GM21825 (cell line): ENCODE measurements around the gene CELF4.

Source experiments
- ATAC-seq: cut with Tn5 transposase; IDR thresholded peaks from one replicate; pipeline ENCODE4 v1.9.1; 2021; ENCODE audit warnings: mild to moderate bottlenecking, moderate library complexity; ENCODE audit not compliant: unreplicated experiment

CELF4 gene

GRCh38 chr18:37574113-37574512 is 8.5 kb upstream of the CELF4 start:
- ATAC-seq, result no peak

DNA sequence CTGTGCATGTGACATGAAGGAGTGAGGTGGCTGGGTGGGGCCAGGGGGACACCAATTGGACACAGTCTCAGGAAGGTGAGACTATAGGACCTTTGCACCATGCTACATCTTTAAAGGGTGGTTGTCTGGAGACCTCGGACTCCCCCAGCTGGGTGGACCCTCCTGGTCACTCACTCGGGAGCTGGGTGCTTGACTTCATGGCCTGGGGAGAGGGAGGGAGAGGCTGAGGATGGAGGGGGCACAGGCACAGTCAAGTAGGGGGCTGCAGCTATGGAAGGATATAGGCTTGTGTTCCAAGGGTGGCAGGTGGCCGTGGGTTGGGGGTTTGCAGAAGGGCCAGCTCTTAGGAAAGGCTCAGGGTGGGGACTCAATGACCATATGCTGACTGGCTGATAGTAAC is 7.1 kb upstream of the CELF4 start:
- no peak for ATAC-seq

DNA sequence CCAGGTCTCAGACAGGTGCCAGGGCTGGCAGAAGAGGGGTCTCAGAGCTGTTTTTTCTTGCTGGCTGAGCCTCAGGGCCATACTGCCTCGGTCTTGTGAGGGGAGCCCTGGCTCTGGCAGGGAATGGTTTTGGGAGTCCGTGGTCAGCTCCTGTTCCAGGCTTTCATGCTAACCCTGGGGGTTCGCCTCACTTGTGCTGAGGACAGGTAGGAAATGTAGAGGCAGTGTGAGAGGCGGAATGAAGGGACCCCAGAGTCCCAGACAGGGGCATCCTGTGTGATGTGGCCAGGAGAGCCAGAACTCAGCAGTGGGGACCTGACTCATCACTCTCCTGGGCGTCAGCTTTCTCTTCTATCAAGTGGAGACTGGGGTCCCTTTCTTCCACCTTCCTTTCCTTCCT is 5.7 kb upstream of the CELF4 start:
- ATAC-seq, result no peak

- ATAC-seq, result no peak
These were observed 4.8 kb upstream of the CELF4 start for GRCh38 chr18:37570336-37570930.

GRCh38 chr18:37568671-37569070 is 3.1 kb upstream of the CELF4 start:
- ATAC-seq, result no peak

- no peak for ATAC-seq
These were observed 2.4 kb upstream of the CELF4 start for GRCh38 chr18:37567994-37568359.

GRCh38 chr18:37567061-37567993 is 1.7 kb upstream of the CELF4 start:
- no peak for ATAC-seq

DNA sequence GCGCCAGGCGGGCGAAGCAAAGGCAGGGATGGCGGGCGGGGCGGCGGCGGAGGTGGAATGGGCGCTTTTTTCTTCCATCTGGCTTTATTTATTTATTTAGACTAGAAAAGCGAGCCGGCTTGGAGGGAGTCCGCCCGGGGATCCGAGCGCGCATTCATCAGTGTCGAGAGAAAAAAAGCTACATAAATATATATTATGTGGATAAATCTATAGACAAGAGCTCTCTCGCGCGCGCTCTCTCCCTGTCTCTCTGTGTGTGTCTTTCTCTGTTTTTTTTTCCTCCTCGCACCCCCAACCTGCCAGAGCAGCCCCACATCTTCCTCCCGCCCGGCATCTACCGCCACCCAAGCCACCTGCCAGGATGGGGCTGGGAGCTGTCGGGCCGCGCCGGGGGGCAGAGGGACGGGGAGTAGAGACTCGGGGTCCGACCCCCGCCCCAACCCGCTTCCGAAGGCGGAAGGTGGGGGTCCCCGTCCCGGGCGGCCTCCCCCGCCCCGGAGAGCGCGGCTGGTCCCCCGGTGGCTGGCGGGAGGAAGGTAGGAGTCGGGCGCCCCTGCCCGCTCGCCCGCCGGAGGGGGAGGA is 972 bp upstream of the CELF4 start:
- ATAC-seq, result no peak

DNA sequence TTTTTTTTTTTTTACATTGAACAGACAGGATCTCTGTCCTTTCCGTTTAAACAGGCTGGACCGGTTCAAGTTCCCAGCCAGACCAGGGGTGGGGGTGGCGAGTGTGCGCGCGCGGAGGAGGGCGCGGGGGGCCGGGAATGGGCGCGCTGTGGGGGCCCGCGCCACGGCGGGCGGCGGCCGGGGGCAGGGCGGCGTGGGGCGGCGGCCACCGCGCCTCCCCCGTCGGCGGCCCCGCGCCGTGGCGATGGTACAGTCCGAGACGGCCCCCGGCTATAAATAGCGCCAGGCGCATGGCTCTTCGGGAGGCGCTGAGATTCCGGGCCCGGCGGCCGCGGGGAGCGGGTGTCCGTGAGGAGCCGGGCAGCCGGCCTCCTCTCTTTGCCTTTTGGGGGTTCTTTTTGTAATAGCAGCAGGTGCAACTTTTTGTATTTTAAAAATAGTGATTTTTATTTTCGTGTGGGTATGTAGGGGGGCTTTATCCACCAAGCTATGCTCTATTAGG is 430 bp upstream of the CELF4 start:
- ATAC-seq, result no peak

DNA sequence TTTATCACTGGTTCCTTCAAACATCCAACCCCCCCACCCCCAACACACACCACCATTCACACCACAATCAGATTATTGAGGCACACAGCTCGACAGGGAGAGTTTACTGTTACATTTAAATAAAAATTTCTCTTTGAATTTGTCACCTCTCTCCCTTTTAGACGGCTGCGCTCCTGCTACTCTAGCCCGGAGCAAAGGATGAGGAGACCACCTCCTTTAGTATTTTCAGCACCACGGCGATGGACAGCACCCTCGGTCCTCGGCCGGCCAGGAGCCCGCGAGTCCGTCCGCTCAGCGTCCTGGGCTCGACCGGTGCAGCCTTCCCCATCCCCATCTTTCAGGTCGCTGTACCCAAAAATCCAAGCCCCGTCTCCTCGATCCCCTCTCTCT is 892 bp downstream of the CELF4 start:
- ATAC-seq, result no peak

DNA sequence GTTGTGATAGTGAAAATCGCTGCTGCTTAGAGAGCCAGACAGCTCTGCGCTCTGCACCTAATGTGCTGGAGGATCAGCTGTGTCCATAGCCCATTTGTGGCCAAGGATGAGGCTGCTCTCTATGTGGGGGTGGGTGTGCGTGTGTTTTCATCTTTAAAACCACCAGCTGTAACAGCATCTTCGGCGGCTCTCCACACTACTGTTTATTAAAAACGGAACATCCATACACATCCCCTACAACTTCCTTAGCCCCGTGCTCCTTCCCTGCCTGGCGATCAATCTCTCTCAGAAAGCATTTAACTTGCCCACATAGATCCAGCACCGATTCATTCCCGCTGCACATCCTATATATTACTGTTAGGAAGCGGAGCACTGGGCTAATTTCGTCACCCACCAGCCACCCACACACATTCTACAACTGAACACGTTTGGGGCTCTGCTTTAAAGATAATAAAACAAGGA is 1.6 kb downstream of the CELF4 start:
- ATAC-seq, result no peak

GRCh38 chr18:37561986-37562385 is 3.6 kb downstream of the CELF4 start:
- ATAC-seq, result no peak

- no peak for ATAC-seq
These were observed 5.6 kb downstream of the CELF4 start for GRCh38 chr18:37560003-37560402.

- ATAC-seq, result no peak
These were observed 6.4 kb downstream of the CELF4 start for GRCh38 chr18:37559194-37559593.

- ATAC-seq, result no peak
These were observed 11.2 kb downstream of the CELF4 start for GRCh38 chr18:37554399-37554787.

DNA sequence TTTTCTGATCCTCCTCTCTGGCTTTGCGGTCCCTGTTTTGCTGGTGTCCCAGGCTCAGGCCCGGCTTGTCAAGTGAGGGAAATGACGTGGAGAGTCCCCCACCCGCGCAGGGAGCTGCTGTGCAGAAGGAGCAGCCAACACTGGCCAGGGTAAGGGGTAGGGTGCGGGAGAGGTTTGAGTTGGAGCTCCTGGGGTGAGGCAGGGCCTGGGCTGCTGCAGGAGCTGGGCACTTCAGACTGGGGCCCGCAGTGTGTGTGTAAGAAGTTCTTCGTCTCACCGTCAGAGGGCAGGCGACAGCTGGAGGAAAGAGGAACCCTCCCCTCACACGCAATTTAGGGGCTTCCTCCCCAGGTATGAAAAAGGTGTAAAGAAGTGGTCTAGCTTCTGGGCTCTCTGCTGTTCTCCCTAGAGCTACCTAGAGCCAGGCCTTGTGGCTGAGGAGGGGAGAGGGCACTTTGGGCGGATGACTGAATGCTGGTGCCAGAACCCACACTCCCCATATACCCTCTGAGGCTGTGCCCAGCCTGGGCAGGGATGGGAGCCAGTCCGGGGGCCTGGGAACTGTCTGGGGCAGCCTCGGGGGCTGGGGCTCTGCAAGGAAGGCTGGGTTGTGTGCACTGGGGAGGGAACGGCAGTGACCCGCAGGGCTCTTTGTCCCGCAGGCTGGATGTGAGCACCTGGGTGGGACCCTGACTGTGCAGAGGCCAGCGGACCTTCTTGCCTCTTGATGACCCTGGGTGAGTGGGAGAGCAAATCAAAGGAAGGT is 11.8 kb downstream of the CELF4 start:
- ATAC-seq, result no peak

- ATAC-seq, result no peak
These were observed 13.3 kb downstream of the CELF4 start for GRCh38 chr18:37552286-37552685.

DNA sequence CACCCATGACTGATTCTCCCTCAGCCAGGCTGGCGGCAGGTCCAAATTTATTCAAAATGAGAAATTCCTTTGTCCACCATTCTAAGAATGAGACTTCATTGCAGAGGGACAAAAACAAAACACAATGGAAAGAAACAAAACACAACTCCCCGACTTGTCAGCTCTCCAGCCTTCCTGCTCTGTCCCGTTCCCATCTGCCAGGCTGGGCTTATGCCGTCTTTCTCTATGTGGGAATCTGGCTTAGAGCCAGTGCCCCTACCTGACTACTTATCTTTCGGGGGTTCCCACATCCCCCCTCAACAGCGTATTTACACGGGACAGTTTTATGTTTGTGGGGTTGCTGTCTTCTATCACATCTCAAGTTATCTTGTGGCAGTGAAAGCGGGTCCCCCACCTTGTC is 13.8 kb downstream of the CELF4 start:
- no peak for ATAC-seq

DNA sequence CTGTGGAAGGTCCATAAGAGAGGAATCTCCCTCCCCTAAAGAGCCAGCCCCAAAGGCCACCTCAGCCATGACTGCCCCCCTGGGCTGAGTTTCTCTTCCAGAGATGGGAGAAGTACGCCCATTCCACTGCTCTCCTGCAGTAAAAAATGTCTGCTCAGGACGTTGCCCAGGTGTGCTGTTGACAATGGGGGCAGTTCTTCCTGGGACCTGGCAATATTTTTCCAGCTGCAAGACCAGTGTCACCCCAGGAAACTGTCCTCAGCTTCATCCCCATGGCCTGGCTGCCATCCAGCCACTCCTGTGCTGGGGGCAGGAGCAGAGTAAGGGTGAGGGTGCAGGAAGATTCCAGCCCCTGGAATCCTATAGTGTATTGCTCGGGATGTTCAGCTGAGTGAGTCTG is 14.3 kb downstream of the CELF4 start:
- no peak for ATAC-seq

GRCh38 chr18:37550118-37550875 is 15.3 kb downstream of the CELF4 start:
- ATAC-seq, result no peak
